Measurements from ENCODE around the gene SLC13A4.
"Not testable (repeated sequence)": the region's sequence is repeated elsewhere in the genome, so short reads cannot be mapped to it uniquely, and the experiment has no call there.

The SLC13A4 gene

GRCh38 chr7:135741905-135742304 is 13.9 kb upstream of the SLC13A4 start:
- no peaks in the 10 kb centered on the region for H3K9me3 Mint-ChIP-seq (ENCODE audit: low read depth)
- peaks cover 2% of the 10 kb centered on the region for H3K27me3 Mint-ChIP-seq
- no peak overlapping the region for H3K27ac Mint-ChIP-seq
- H3K4me3 Mint-ChIP-seq, result no peak overlapping the region
- H3K4me1 Mint-ChIP-seq (ENCODE audit: low read depth), result no peaks in the 10 kb centered on the region
- no peaks in the 10 kb centered on the region for H3K36me3 Mint-ChIP-seq

- H3K27me3 Mint-ChIP-seq, result peaks cover 2% of the 10 kb centered on the region
- H3K27ac Mint-ChIP-seq, result no peak overlapping the region
- H3K4me3 Mint-ChIP-seq, result no peak overlapping the region
- no peaks in the 10 kb centered on the region for H3K36me3 Mint-ChIP-seq
- H3K4me1 Mint-ChIP-seq (ENCODE audit: low read depth), result no peaks in the 10 kb centered on the region
- H3K9me3 Mint-ChIP-seq (ENCODE audit: low read depth), result no peaks in the 10 kb centered on the region
Measured at GRCh38 chr7:135740889-135741288, 12.9 kb upstream of the SLC13A4 start.

GRCh38 chr7:135737306-135737647 is 9.3 kb upstream of the SLC13A4 start:
- not testable (repeated sequence) for H3K36me3 Mint-ChIP-seq; H3K9me3 Mint-ChIP-seq (ENCODE audit: low read depth); H3K4me3 Mint-ChIP-seq; H3K27me3 Mint-ChIP-seq; H3K4me1 Mint-ChIP-seq (ENCODE audit: low read depth); H3K27ac Mint-ChIP-seq

GRCh38 chr7:135736586-135737305 is 8.8 kb upstream of the SLC13A4 start:
- no peaks in the 10 kb centered on the region for H3K4me1 Mint-ChIP-seq (ENCODE audit: low read depth)
- no peaks in the 10 kb centered on the region for H3K9me3 Mint-ChIP-seq (ENCODE audit: low read depth)
- no peak overlapping the region for H3K27ac Mint-ChIP-seq
- no peaks in the 10 kb centered on the region for H3K27me3 Mint-ChIP-seq
- H3K36me3 Mint-ChIP-seq, result no peaks in the 10 kb centered on the region
- H3K4me3 Mint-ChIP-seq, result no peak overlapping the region

GRCh38 chr7:135734343-135734689 is 6.3 kb upstream of the SLC13A4 start:
- no peaks in the 10 kb centered on the region for H3K27me3 Mint-ChIP-seq
- no peak overlapping the region for H3K4me3 Mint-ChIP-seq
- H3K27ac Mint-ChIP-seq, result no peak overlapping the region
- no peaks in the 10 kb centered on the region for H3K36me3 Mint-ChIP-seq
- H3K9me3 Mint-ChIP-seq (ENCODE audit: low read depth), result no peaks in the 10 kb centered on the region
- H3K4me1 Mint-ChIP-seq (ENCODE audit: low read depth), result no peaks in the 10 kb centered on the region

GRCh38 chr7:135733603-135734342 is 5.8 kb upstream of the SLC13A4 start:
- Mint-ChIP-seq H3K27me3 (no peaks in the 10 kb centered on the region), H3K36me3 (no peaks in the 10 kb centered on the region), H3K4me3 (no peak overlapping the region), H3K4me1 (ENCODE audit: low read depth) (no peaks in the 10 kb centered on the region), H3K9me3 (ENCODE audit: low read depth) (no peaks in the 10 kb centered on the region), H3K27ac (no peak overlapping the region)

GRCh38 chr7:135731131-135731530 is 3.1 kb upstream of the SLC13A4 start:
- H3K9me3 Mint-ChIP-seq (ENCODE audit: low read depth), result no peaks in the 10 kb centered on the region
- no peaks in the 10 kb centered on the region for H3K4me1 Mint-ChIP-seq (ENCODE audit: low read depth)

GRCh38 chr7:135729230-135729629 is 1.2 kb upstream of the SLC13A4 start:
- Mint-ChIP-seq H3K4me1 (ENCODE audit: low read depth) (no peaks in the 10 kb centered on the region), H3K36me3 (no peaks in the 10 kb centered on the region), H3K27ac (no peak overlapping the region), H3K4me3 (no peak overlapping the region), H3K27me3 (peaks cover 3% of the 10 kb centered on the region), H3K9me3 (ENCODE audit: low read depth) (no peaks in the 10 kb centered on the region)

More at GRCh38 chr7:135731131-135731530, 3.1 kb upstream of the SLC13A4 start:
- Mint-ChIP-seq H3K4me3 (no peak overlapping the region), H3K36me3 (no peaks in the 10 kb centered on the region), H3K27ac (no peak overlapping the region), H3K27me3 (no peaks in the 10 kb centered on the region)

- Mint-ChIP-seq H3K27me3 (peaks cover 3% of the 10 kb centered on the region), H3K27ac (no peak overlapping the region), H3K4me3 (no peak overlapping the region), H3K9me3 (ENCODE audit: low read depth) (no peaks in the 10 kb centered on the region), H3K36me3 (no peaks in the 10 kb centered on the region), H3K4me1 (ENCODE audit: low read depth) (no peaks in the 10 kb centered on the region)
Measured at GRCh38 chr7:135726911-135727673, 894 bp downstream of the SLC13A4 start.

- Mint-ChIP-seq H3K36me3 (no peaks in the 10 kb centered on the region), H3K27ac (no peak overlapping the region), H3K9me3 (ENCODE audit: low read depth) (no peaks in the 10 kb centered on the region), H3K4me1 (ENCODE audit: low read depth) (no peaks in the 10 kb centered on the region), H3K4me3 (no peak overlapping the region), H3K27me3 (peaks cover 3% of the 10 kb centered on the region)
Measured at GRCh38 chr7:135726276-135726788, 1.7 kb downstream of the SLC13A4 start.

- H3K27ac Mint-ChIP-seq, result no peak overlapping the region
- H3K9me3 Mint-ChIP-seq (ENCODE audit: low read depth), result no peaks in the 10 kb centered on the region
- no peaks in the 10 kb centered on the region for H3K36me3 Mint-ChIP-seq
- no peak overlapping the region for H3K4me3 Mint-ChIP-seq
- peaks cover 7% of the 10 kb centered on the region for H3K27me3 Mint-ChIP-seq
- H3K4me1 Mint-ChIP-seq (ENCODE audit: low read depth), result no peaks in the 10 kb centered on the region
Measured at GRCh38 chr7:135723411-135723810, 4.6 kb downstream of the SLC13A4 start.

- Mint-ChIP-seq H3K4me3 (no peak overlapping the region), H3K9me3 (ENCODE audit: low read depth) (no peaks in the 10 kb centered on the region), H3K27me3 (peaks cover 13% of the 10 kb centered on the region), H3K27ac (no peak overlapping the region), H3K36me3 (no peaks in the 10 kb centered on the region), H3K4me1 (ENCODE audit: low read depth) (no peaks in the 10 kb centered on the region)
Measured at GRCh38 chr7:135721198-135721820, 6.7 kb downstream of the SLC13A4 start.

GRCh38 chr7:135719688-135720087 is 8.3 kb downstream of the SLC13A4 start:
- no peaks in the 10 kb centered on the region for H3K36me3 Mint-ChIP-seq
- no peaks in the 10 kb centered on the region for H3K9me3 Mint-ChIP-seq (ENCODE audit: low read depth)
- H3K4me3 Mint-ChIP-seq, result no peak overlapping the region
- H3K27ac Mint-ChIP-seq, result no peak overlapping the region
- no peaks in the 10 kb centered on the region for H3K4me1 Mint-ChIP-seq (ENCODE audit: low read depth)
- H3K27me3 Mint-ChIP-seq, result peaks cover 10% of the 10 kb centered on the region

- Mint-ChIP-seq H3K27ac (no peak overlapping the region), H3K4me3 (no peak overlapping the region), H3K27me3 (peaks cover 10% of the 10 kb centered on the region), H3K4me1 (ENCODE audit: low read depth) (no peaks in the 10 kb centered on the region), H3K9me3 (ENCODE audit: low read depth) (no peaks in the 10 kb centered on the region), H3K36me3 (no peaks in the 10 kb centered on the region)
Measured at GRCh38 chr7:135718794-135719437, 9.1 kb downstream of the SLC13A4 start.
